PC-3 (cell line): ENCODE results near the gene CERS5. TPM values are rescaled to one million over a fixed set of nuclear protein-coding genes. Genes with fewer than 3 reads are reported as not detected.

Experiments
- ATAC-seq: fragments of 200-7000 bp; cut with Tn5 transposase; 2 replicates; pipeline ENCODE4 v1.9.1; 2020; ENCODE audit warnings: mild to moderate bottlenecking, moderate library complexity
- BruUV-seq: library from RNA; stranded (reverse); fragments of 400-500 nt; replicated peaks from 2 replicates; lab custom pipeline; 2021; lab: Mats Ljungman, UMichigan
- CTCF ChIA-PET: fragments of 300-600 bp; sonication (Branson Sonifier 250); formaldehyde crosslinking; loops from one replicate; lab custom pipeline; 2022; ENCODE audit warnings: antibody characterized with exemption; lab: Charles Lee
- POLR2A ChIA-PET: fragments of 300-600 bp; sonication (Branson Sonifier 250); formaldehyde crosslinking; loops from one replicate; lab custom pipeline; 2022; ENCODE audit warnings: antibody characterized with exemption; ENCODE audit not compliant: unreplicated experiment; lab: Charles Lee
- DNase-seq: peaks from one replicate; pipeline ENCODE4 v3.0.0-alpha.2; 2015
- H2AFZ ChIP-seq: fragments of 300-600 bp; sonication (generic); 2 replicates; pipeline ENCODE4 v1.6.0; 2016; ENCODE audit warnings: antibody characterized with exemption, low read length
- H3F3A ChIP-seq: fragments of 300-600 bp; sonication (generic); one replicate; pipeline ENCODE4 v1.6.0; 2017; ENCODE audit warnings: antibody characterized with exemption, low read length, control low read depth, mild to moderate bottlenecking; ENCODE audit not compliant: unreplicated experiment
- H3K27ac ChIP-seq: fragments of 300-600 bp; sonication (generic); 2 replicates; pipeline ENCODE4 v1.5.1; 2016; ENCODE audit warnings: mild to moderate bottlenecking, low read length
- H3K27me3 ChIP-seq: fragments of 300-600 bp; sonication (generic); 2 replicates; pipeline ENCODE4 v1.6.1; 2016; ENCODE audit warnings: low read length, mixed read lengths
- H3K36me3 ChIP-seq: fragments of 300-600 bp; sonication (generic); 2 replicates; pipeline ENCODE4 v1.6.1; 2016; ENCODE audit warnings: low read depth, mixed run types, low read length, mixed read lengths
- H3K4me1 ChIP-seq: fragments of 300-600 bp; sonication (generic); 2 replicates; pipeline ENCODE4 v1.5.1; 2016; ENCODE audit warnings: low read length; ENCODE audit not compliant: insufficient read depth
- H3K4me2 ChIP-seq: fragments of 300-600 bp; sonication (generic); 2 replicates; pipeline ENCODE4 v1.6.0; 2016; ENCODE audit warnings: low read length
- H3K4me3 ChIP-seq: fragments of 300-600 bp; sonication (generic); 2 replicates; pipeline ENCODE4 v1.5.1; 2016; ENCODE audit warnings: mild to moderate bottlenecking, low read length, mixed read lengths
- H3K79me2 ChIP-seq: fragments of 300-600 bp; sonication (generic); 2 replicates; pipeline ENCODE4 v1.6.1; 2017; ENCODE audit warnings: low read length, mixed read lengths
- H3K9ac ChIP-seq: fragments of 300-600 bp; sonication (generic); 2 replicates; pipeline ENCODE4 v1.6.0; 2016; ENCODE audit warnings: mild to moderate bottlenecking, low read length
- H3K9me2 ChIP-seq: fragments of 300-600 bp; sonication (generic); replicated peaks from 2 replicates; pipeline ENCODE4 v1.6.1; 2016; ENCODE audit warnings: mixed run types, low read length, mixed read lengths
- H3K9me3 ChIP-seq: fragments of 300-600 bp; sonication (generic); 2 replicates; pipeline ENCODE4 v1.6.1; 2016; ENCODE audit warnings: low read length, mixed read lengths
- H4K20me1 ChIP-seq: fragments of 300-600 bp; sonication (generic); 2 replicates; pipeline ENCODE4 v1.6.1; 2016; ENCODE audit warnings: low read length, mixed read lengths
- CTCF ChIP-seq: fragments of 300-600 bp; sonication (generic); conservative IDR thresholded peaks from 2 replicates; pipeline ENCODE4 v1.5.1; 2017; ENCODE audit warnings: antibody characterized with exemption, low read depth, mild to moderate bottlenecking, low read length
- EZH2 ChIP-seq: fragments of 300-600 bp; sonication (generic); IDR thresholded peaks from one replicate; pipeline ENCODE4 v1.6.1; 2017; ENCODE audit warnings: antibody characterized with exemption, mild to moderate bottlenecking, low read length; ENCODE audit not compliant: unreplicated experiment
- EZH2phosphoT487 ChIP-seq: fragments of 300-600 bp; sonication (generic); IDR thresholded peaks from 2 replicates; pipeline ENCODE4 v1.6.1; 2018; ENCODE audit warnings: mild to moderate bottlenecking, antibody characterized with exemption, low read length, borderline replicate concordance
- intact Hi-C: fragments of 100-400 bp; cut with micrococcal nuclease; formaldehyde crosslinking; loops from 2 replicates; pipeline ENCODE4 v1.9.0; 2023
- total RNA-seq: library from RNA; depleted of rRNA; stranded (reverse); fragments of >200 nt; gene quantifications from 2 replicates; pipeline ENCODE4 v1.2.3, GENCODE V29; 2014

The CERS5 gene
- total RNA-seq, 1 experiment from 2014 or later: 24.9 TPM

- peaks cover 23% of the 10 kb centered on the region for H3K79me2 ChIP-seq
- DNase-seq: no peak
- H3K36me3 ChIP-seq: peaks cover 21% of the 10 kb centered on the region
- H3K9me2 ChIP-seq: no peaks in the 10 kb centered on the region
- CTCF ChIA-PET: no interaction called here
- no peaks in the 10 kb centered on the region for H4K20me1 ChIP-seq
- POLR2A ChIA-PET: no interaction called here
- intact Hi-C loops: no loop called here
- no peaks in the 10 kb centered on the region for H3K9me3 ChIP-seq
- TF ChIP-seq EZH2 (no peak), EZH2phosphoT487 (no peak), CTCF (no peak)
- H3K27me3 ChIP-seq: no peaks in the 10 kb centered on the region
- no peak overlapping the region for H2AFZ ChIP-seq
- BruUV-seq: no TSS peak
- no peak for ATAC-seq
- H3K4me2 ChIP-seq: no peak overlapping the region
- H3K9ac ChIP-seq: no peak overlapping the region
- no peaks in the 10 kb centered on the region for H3K4me1 ChIP-seq
- H3K4me3 ChIP-seq: no peak overlapping the region
- H3K27ac ChIP-seq: no peak overlapping the region
- no peaks in the 10 kb centered on the region for H3F3A ChIP-seq
These were observed 46.6 kb downstream of the CERS5 start for GRCh38 chr12:50120521-50120920.

- TF ChIP-seq CTCF (no peak), EZH2 (no peak), EZH2phosphoT487 (no peak)
- DNase-seq: no peak
- intact Hi-C loops: no loop called here
- peaks cover 31% of the 10 kb centered on the region for H3K79me2 ChIP-seq
- POLR2A ChIA-PET: no interaction called here
- ATAC-seq: no peak
- H3K4me2 ChIP-seq: no peak overlapping the region
- H3F3A ChIP-seq: no peaks in the 10 kb centered on the region
- H4K20me1 ChIP-seq: no peaks in the 10 kb centered on the region
- CTCF ChIA-PET: no interaction called here
- no peak overlapping the region for H3K9ac ChIP-seq
- peaks cover under 1% of the 10 kb centered on the region; the same call in 1 of the 2 replicates for H3K4me1 ChIP-seq
- no peaks in the 10 kb centered on the region for H3K9me2 ChIP-seq
- no peak overlapping the region for H3K27ac ChIP-seq
- no peak overlapping the region for H2AFZ ChIP-seq
- H3K4me3 ChIP-seq: no peak overlapping the region
- no TSS peak for BruUV-seq
- H3K9me3 ChIP-seq: no peaks in the 10 kb centered on the region
- H3K27me3 ChIP-seq: no peaks in the 10 kb centered on the region
- H3K36me3 ChIP-seq: peaks cover 21% of the 10 kb centered on the region
These were observed 47.8 kb downstream of the CERS5 start for GRCh38 chr12:50119387-50119786.

GRCh38 chr12:50117057-50117622 is 50.0 kb downstream of the CERS5 start:
- ATAC-seq: no peak
- TF ChIP-seq EZH2 (no peak), CTCF (no peak), EZH2phosphoT487 (no peak)
- Histone ChIP-seq H3K9me2 (no peaks in the 10 kb centered on the region), H3K4me3 (no peak overlapping the region), H3F3A (no peaks in the 10 kb centered on the region), H3K79me2 (peaks cover 53% of the 10 kb centered on the region), H3K27me3 (no peaks in the 10 kb centered on the region), H3K4me1 (peaks cover 6% of the 10 kb centered on the region; the same call in 1 of the 2 replicates), H3K4me2 (no peak overlapping the region), H3K9ac (no peak overlapping the region), H3K36me3 (peaks cover 21% of the 10 kb centered on the region), H3K9me3 (no peaks in the 10 kb centered on the region), H3K27ac (no peak overlapping the region), H4K20me1 (0 out of 2 replicates have a peak, but pooled peaks cover 5% of the 10 kb centered on the region), H2AFZ (no peak overlapping the region)
- ChIA-PET POLR2A (no interaction called here), CTCF (no interaction called here)
- BruUV-seq: no TSS peak
- DNase-seq: no peak
- intact Hi-C loops: no loop called here
